Dermis microvascular lymphatic vessel endothelial cell (primary cell): ENCODE data around the gene TIMM22. TPM values are rescaled to one million over a fixed set of nuclear protein-coding genes. Genes with fewer than 3 reads are reported as not detected.
"Not testable (repeated sequence)": the region's sequence is repeated elsewhere in the genome, so short reads cannot be mapped to it uniquely, and the experiment has no call there.

Experiments used
- DNase-seq, 2 donors: peaks; one replicate each; pipeline versions ENCODE4 v3.0.0 to v3.0.0-alpha.2; 2010; ENCODE audit warnings: low read depth in 2 of 2
- total RNA-seq: library from RNA; depleted of rRNA; stranded (reverse); fragments of >200 nt; gene quantifications from 2 replicates; pipeline ENCODE4 v1.2.1, GENCODE V29; 2014

The TIMM22 gene
- 14.0 and 15.6 TPM in 2 replicates for total RNA-seq

- DNase-seq = peak; percentile 95 to 99
These were observed at the start of gene TIMM22 for GRCh38 chr17:996554-997344. TIMM22 (plus strand) TSS chr17:997129; CDS start chr17:997143, 14 bp downstream.

GRCh38 chr17:948284-948852, 48.6 kb upstream of the TIMM22 start:
- no peak for DNase-seq

GRCh38 chr17:949623-950303, 47.2 kb upstream of the TIMM22 start:
- DNase-seq = no peak

- DNase-seq = peak in 1 of 2 donors; percentile 70
These were observed 45.4 kb upstream of the TIMM22 start for GRCh38 chr17:951325-952132.

- not testable (repeated sequence) for DNase-seq
These were observed 44.3 kb upstream of the TIMM22 start for GRCh38 chr17:952592-952991.

- DNase-seq = no peak
These were observed 43.2 kb upstream of the TIMM22 start for GRCh38 chr17:953767-954166.

- DNase-seq = peak; percentile 100
These were observed 42.3 kb upstream of the TIMM22 start for GRCh38 chr17:954431-955164.

- DNase-seq = peak in 1 of 2 donors; percentile 60
These were observed 40.0 kb upstream of the TIMM22 start for GRCh38 chr17:956905-957304.

GRCh38 chr17:957856-958421, 39.0 kb upstream of the TIMM22 start:
- no peak for DNase-seq

- no peak for DNase-seq
These were observed 38.0 kb upstream of the TIMM22 start for GRCh38 chr17:958712-959451.

- no peak for DNase-seq
These were observed 34.8 kb upstream of the TIMM22 start for GRCh38 chr17:962166-962565.

- no peak for DNase-seq
These were observed 34.3 kb upstream of the TIMM22 start for GRCh38 chr17:962670-963069.

GRCh38 chr17:964876-965275, 32.1 kb upstream of the TIMM22 start:
- no peak for DNase-seq

GRCh38 chr17:965311-965989, 31.5 kb upstream of the TIMM22 start:
- no peak for DNase-seq

- DNase-seq = no peak
These were observed 29.8 kb upstream of the TIMM22 start for GRCh38 chr17:967122-967521.

GRCh38 chr17:968812-969730, 27.9 kb upstream of the TIMM22 start:
- no peak for DNase-seq

GRCh38 chr17:969811-970355, 27.0 kb upstream of the TIMM22 start:
- peak; percentile 41 to 71 for DNase-seq

- no peak for DNase-seq
These were observed 26.6 kb upstream of the TIMM22 start for GRCh38 chr17:970364-970763.
